ENCODE measurements around the gene HMGB1.

Gene HMGB1

DNA sequence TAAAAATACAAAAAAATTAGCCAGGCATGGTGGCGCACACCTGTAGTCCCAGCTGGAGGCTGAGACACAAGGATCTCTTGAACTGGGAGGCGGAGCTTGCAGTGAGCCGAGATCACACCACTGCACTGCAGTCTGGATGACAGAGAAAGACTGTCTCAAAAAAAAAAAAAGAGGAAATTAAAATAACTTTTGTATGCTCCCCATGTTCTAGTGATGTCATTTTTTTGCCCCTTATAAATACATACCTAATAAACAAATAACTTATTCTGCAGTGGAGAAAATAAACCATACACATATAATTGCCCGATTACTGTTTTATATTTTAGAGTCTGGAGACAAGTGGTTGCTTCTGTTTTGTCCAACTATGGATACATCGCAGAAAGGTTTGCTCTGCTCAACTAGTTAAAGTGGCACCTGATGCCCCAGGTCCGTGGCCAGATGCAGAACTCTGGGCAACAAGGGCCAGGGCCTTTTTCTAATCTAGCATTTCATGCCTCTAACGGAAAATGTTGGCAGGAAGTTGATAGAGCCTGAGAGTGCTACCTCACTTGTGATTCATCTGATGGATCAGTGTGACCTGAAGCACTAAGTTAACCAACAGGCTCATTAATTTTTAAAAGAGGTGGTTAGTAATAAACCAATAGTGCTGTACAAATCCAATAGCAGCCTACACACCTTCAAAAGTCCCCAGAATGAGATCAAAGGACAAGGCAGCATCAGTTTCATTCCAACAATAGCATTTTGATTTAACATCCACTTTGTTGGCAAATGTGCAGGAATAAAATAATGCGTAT is 24.6 kb downstream of the HMGB1 start:
- Histone ChIP-seq H3K27ac (ENCODE audit: low read length, poor library complexity, severe bottlenecking) (peak overlapping the region; percentile 89), H4K91ac (ENCODE audit: low read length) (no peak overlapping the region), H3K4ac (ENCODE audit: low read depth in 1 of 2, low read length in 2 of 2) (no peak overlapping the region), H2BK15ac (ENCODE audit: low read depth, poor library complexity, severe bottlenecking) (no peak overlapping the region), H3K18ac (ENCODE audit: low read depth in 1 of 2, low read length in 2 of 2) (no peak overlapping the region), H2BK120ac (ENCODE audit: low read depth, low read length) (no peak overlapping the region), H2AK5ac (ENCODE audit: low read length, severe bottlenecking) (no peak overlapping the region), H3K27me3 (ENCODE audit: control insufficient read depth in 1 of 2, insufficient read depth in 1 of 2, low read length in 2 of 2) (no peaks in the 10 kb centered on the region), H3K36me3 (ENCODE audit: control insufficient read depth in 1 of 2, insufficient read depth in 2 of 2, low read depth in 1 of 2, low read length in 2 of 2) (no peaks in the 10 kb centered on the region), H3K9me3 (ENCODE audit: control insufficient read depth, low read length) (peaks cover 3% of the 10 kb centered on the region), H2BK5ac (ENCODE audit: low read depth, low read length, poor library complexity, severe bottlenecking) (no peak overlapping the region), H3K23ac (ENCODE audit: low read length in 2 of 2) (no peak overlapping the region), H4K8ac (ENCODE audit: low read length) (no peak overlapping the region), H3K4me2 (ENCODE audit: low read length, poor library complexity, severe bottlenecking) (no peak overlapping the region), H2AFZ (ENCODE audit: low read depth, low read length) (no peak overlapping the region), H3K79me1 (replicated peaks; ENCODE audit: low read length, poor library complexity, severe bottlenecking) (no peaks in the 10 kb centered on the region), H3K4me3 (ENCODE audit: insufficient read depth in 1 of 2, low read depth in 1 of 2, low read length in 2 of 2) (no peak overlapping the region), H3K14ac (ENCODE audit: low read length in 2 of 2) (no peak overlapping the region), H3K4me1 (ENCODE audit: control insufficient read depth, insufficient read depth, low read depth, low read length) (peaks cover 12% of the 10 kb centered on the region), H2BK12ac (ENCODE audit: low read length in 2 of 2) (no peak overlapping the region), H3K9ac (ENCODE audit: low read length) (no peak overlapping the region)
- 74% methylated on average over 6 of the region's 8 CpGs for WGBS
- DNase-seq = no peak

- H2AFZ ChIP-seq (ENCODE audit: low read depth, low read length) = no peak overlapping the region
- H3K14ac ChIP-seq (ENCODE audit: low read length in 2 of 2) = no peak overlapping the region
- no peak overlapping the region for H2BK12ac ChIP-seq (ENCODE audit: low read length in 2 of 2)
- no peak overlapping the region for H3K4ac ChIP-seq (ENCODE audit: low read depth in 1 of 2, low read length in 2 of 2)
- DNase-seq = no peak
- H3K4me2 ChIP-seq (ENCODE audit: low read length, poor library complexity, severe bottlenecking) = no peak overlapping the region
- H3K4me3 ChIP-seq (ENCODE audit: insufficient read depth in 1 of 2, low read depth in 1 of 2, low read length in 2 of 2) = no peak overlapping the region
- H3K36me3 ChIP-seq (ENCODE audit: control insufficient read depth in 1 of 2, insufficient read depth in 2 of 2, low read depth in 1 of 2, low read length in 2 of 2) = no peaks in the 10 kb centered on the region
- no peak overlapping the region for H4K8ac ChIP-seq (ENCODE audit: low read length)
- H3K79me1 ChIP-seq (replicated peaks; ENCODE audit: low read length, poor library complexity, severe bottlenecking) = no peaks in the 10 kb centered on the region
- no peak overlapping the region for H3K18ac ChIP-seq (ENCODE audit: low read depth in 1 of 2, low read length in 2 of 2)
- H4K91ac ChIP-seq (ENCODE audit: low read length) = no peak overlapping the region
- WGBS = 95% methylated on average over 3 of the region's 3 CpGs
- no peaks in the 10 kb centered on the region for H3K27me3 ChIP-seq (ENCODE audit: control insufficient read depth in 1 of 2, insufficient read depth in 1 of 2, low read length in 2 of 2)
- H3K23ac ChIP-seq (ENCODE audit: low read length in 2 of 2) = no peak overlapping the region
- H2AK5ac ChIP-seq (ENCODE audit: low read length, severe bottlenecking) = no peak overlapping the region
- H3K9me3 ChIP-seq (ENCODE audit: control insufficient read depth, low read length) = peaks cover 3% of the 10 kb centered on the region
- no peak overlapping the region for H3K27ac ChIP-seq (ENCODE audit: low read length, poor library complexity, severe bottlenecking)
- no peak overlapping the region for H3K9ac ChIP-seq (ENCODE audit: low read length)
- no peak overlapping the region for H2BK15ac ChIP-seq (ENCODE audit: low read depth, poor library complexity, severe bottlenecking)
- no peak overlapping the region for H2BK5ac ChIP-seq (ENCODE audit: low read depth, low read length, poor library complexity, severe bottlenecking)
- H3K4me1 ChIP-seq (ENCODE audit: control insufficient read depth, insufficient read depth, low read depth, low read length) = peaks cover 1% of the 10 kb centered on the region
- no peak overlapping the region for H2BK120ac ChIP-seq (ENCODE audit: low read depth, low read length)
Observed at GRCh38 chr13:30438286-30438685, 27.4 kb downstream of the HMGB1 start.

- Histone ChIP-seq H3K79me1 (replicated peaks; ENCODE audit: low read length, poor library complexity, severe bottlenecking) (no peaks in the 10 kb centered on the region), H3K14ac (ENCODE audit: low read length in 2 of 2) (no peak overlapping the region), H3K9ac (ENCODE audit: low read length) (no peak overlapping the region), H2BK120ac (ENCODE audit: low read depth, low read length) (no peak overlapping the region), H3K4me2 (ENCODE audit: low read length, poor library complexity, severe bottlenecking) (no peak overlapping the region), H3K4me1 (ENCODE audit: control insufficient read depth, insufficient read depth, low read depth, low read length) (peaks cover 1% of the 10 kb centered on the region), H3K23ac (ENCODE audit: low read length in 2 of 2) (no peak overlapping the region), H3K27me3 (ENCODE audit: control insufficient read depth in 1 of 2, insufficient read depth in 1 of 2, low read length in 2 of 2) (no peaks in the 10 kb centered on the region), H2AK5ac (ENCODE audit: low read length, severe bottlenecking) (peak overlapping the region; percentile 1), H2BK15ac (ENCODE audit: low read depth, poor library complexity, severe bottlenecking) (no peak overlapping the region), H4K91ac (ENCODE audit: low read length) (no peak overlapping the region), H3K27ac (ENCODE audit: low read length, poor library complexity, severe bottlenecking) (no peak overlapping the region), H3K9me3 (ENCODE audit: control insufficient read depth, low read length) (peaks cover 2% of the 10 kb centered on the region), H3K18ac (ENCODE audit: low read depth in 1 of 2, low read length in 2 of 2) (no peak overlapping the region), H2AFZ (ENCODE audit: low read depth, low read length) (no peak overlapping the region), H3K4me3 (ENCODE audit: insufficient read depth in 1 of 2, low read depth in 1 of 2, low read length in 2 of 2) (no peak overlapping the region), H3K36me3 (ENCODE audit: control insufficient read depth in 1 of 2, insufficient read depth in 2 of 2, low read depth in 1 of 2, low read length in 2 of 2) (no peaks in the 10 kb centered on the region), H4K8ac (ENCODE audit: low read length) (no peak overlapping the region), H2BK12ac (ENCODE audit: low read length in 2 of 2) (no peak overlapping the region), H3K4ac (ENCODE audit: low read depth in 1 of 2, low read length in 2 of 2) (no peak overlapping the region), H2BK5ac (ENCODE audit: low read depth, low read length, poor library complexity, severe bottlenecking) (no peak overlapping the region)
- WGBS = 94% methylated on average over 8 of the region's 8 CpGs
- no peak for DNase-seq
Observed at GRCh38 chr13:30437177-30437576, 28.6 kb downstream of the HMGB1 start.

- no peak overlapping the region for H3K4me2 ChIP-seq (ENCODE audit: low read length, poor library complexity, severe bottlenecking)
- no peak overlapping the region for H3K4ac ChIP-seq (ENCODE audit: low read depth in 1 of 2, low read length in 2 of 2)
- no peak overlapping the region for H3K23ac ChIP-seq (ENCODE audit: low read length in 2 of 2)
- no peak overlapping the region for H2BK15ac ChIP-seq (ENCODE audit: low read depth, poor library complexity, severe bottlenecking)
- 81% methylated on average over 2 of the region's 3 CpGs for WGBS
- H4K8ac ChIP-seq (ENCODE audit: low read length) = no peak overlapping the region
- no peaks in the 10 kb centered on the region for H3K9me3 ChIP-seq (ENCODE audit: control insufficient read depth, low read length)
- H2AFZ ChIP-seq (ENCODE audit: low read depth, low read length) = no peak overlapping the region
- no peak overlapping the region for H3K4me3 ChIP-seq (ENCODE audit: insufficient read depth in 1 of 2, low read depth in 1 of 2, low read length in 2 of 2)
- H3K18ac ChIP-seq (ENCODE audit: low read depth in 1 of 2, low read length in 2 of 2) = no peak overlapping the region
- no peak overlapping the region for H4K91ac ChIP-seq (ENCODE audit: low read length)
- H3K79me1 ChIP-seq (replicated peaks; ENCODE audit: low read length, poor library complexity, severe bottlenecking) = no peaks in the 10 kb centered on the region
- no peak overlapping the region for H2AK5ac ChIP-seq (ENCODE audit: low read length, severe bottlenecking)
- no peak overlapping the region for H3K14ac ChIP-seq (ENCODE audit: low read length in 2 of 2)
- no peak overlapping the region for H2BK12ac ChIP-seq (ENCODE audit: low read length in 2 of 2)
- H3K27ac ChIP-seq (ENCODE audit: low read length, poor library complexity, severe bottlenecking) = no peak overlapping the region
- peaks cover under 1% of the 10 kb centered on the region for H3K4me1 ChIP-seq (ENCODE audit: control insufficient read depth, insufficient read depth, low read depth, low read length)
- no peak overlapping the region for H2BK120ac ChIP-seq (ENCODE audit: low read depth, low read length)
- H3K27me3 ChIP-seq (ENCODE audit: control insufficient read depth in 1 of 2, insufficient read depth in 1 of 2, low read length in 2 of 2) = no peaks in the 10 kb centered on the region
- H3K9ac ChIP-seq (ENCODE audit: low read length) = no peak overlapping the region
- DNase-seq = no peak
- no peaks in the 10 kb centered on the region for H3K36me3 ChIP-seq (ENCODE audit: control insufficient read depth in 1 of 2, insufficient read depth in 2 of 2, low read depth in 1 of 2, low read length in 2 of 2)
- no peak overlapping the region for H2BK5ac ChIP-seq (ENCODE audit: low read depth, low read length, poor library complexity, severe bottlenecking)
Observed at GRCh38 chr13:30435911-30436451, 29.8 kb downstream of the HMGB1 start.

Data from mesenchymal stem cell (in vitro differentiated cells and primary cell).